Lower lobe of right lung (tissue), 2 donors: ENCODE data around the gene SPTB. TPM values are rescaled to one million over a fixed set of nuclear protein-coding genes. Genes with fewer than 3 reads are reported as not detected.

Experiments used
- ATAC-seq, 2 donors: fragments of 200-7000 bp; cut with Tn5 transposase; one replicate each; pipeline ENCODE4 v1.9.1; 2020 to 2022; ENCODE audit warnings: mild to moderate bottlenecking in 2 of 2, moderate library complexity in 2 of 2
- DNase-seq: peaks from one replicate; pipeline ENCODE4 v3.0.0-alpha.2; 2020
- H3K27ac ChIP-seq: fragments of 200-600 bp; one replicate; pipeline ENCODE4 v1.8.0; 2022
- H3K27me3 ChIP-seq: fragments of 200-600 bp; one replicate; pipeline ENCODE4 v1.8.0; 2022; ENCODE audit warnings: low read depth
- H3K36me3 ChIP-seq: fragments of 200-600 bp; one replicate; pipeline ENCODE4 v1.8.0; 2022; ENCODE audit warnings: mild to moderate bottlenecking
- H3K4me1 ChIP-seq: fragments of 200-600 bp; one replicate; pipeline ENCODE4 v1.8.0; 2022
- H3K4me3 ChIP-seq: fragments of 200-600 bp; one replicate; pipeline ENCODE4 v1.8.0; 2022; ENCODE audit warnings: mild to moderate bottlenecking
- H3K9me3 ChIP-seq: fragments of 200-600 bp; one replicate; pipeline ENCODE4 v1.8.0; 2022
- CTCF ChIP-seq: fragments of 200-600 bp; IDR thresholded peaks from one replicate; pipeline ENCODE4 v1.8.0; 2022; ENCODE audit warnings: antibody characterized with exemption, mild to moderate bottlenecking
- intact Hi-C: fragments of 100-400 bp; cut with DNase I; formaldehyde crosslinking; loops from one replicate; pipeline ENCODE4 v1.11.0; 2022
- total RNA-seq: library from RNA; stranded (reverse); fragmentation: NEBNext Ultra II Directional; extraction: Animal tissue kit (Norgen Biotek cat#: 25700); gene quantifications from one replicate; pipeline ENCODE4 v1.2.1, GENCODE V29; 2021
- donor health status: DM: no; HTN: yes; CAD: no; lungs with severe emphysema.

Gene SPTB
- total RNA-seq, 1 donor from 2014 or later = 2.5 TPM

- ATAC-seq (no peak), DNase-seq (no peak)
- no peaks in the 10 kb centered on the region for H3K36me3 ChIP-seq
- no peak overlapping the region for H3K4me3 ChIP-seq
- no peak for TF ChIP-seq CTCF
- H3K9me3 ChIP-seq = no peaks in the 10 kb centered on the region
- peaks cover 44% of the 10 kb centered on the region for H3K4me1 ChIP-seq
- H3K27ac ChIP-seq = no peak overlapping the region
- no peaks in the 10 kb centered on the region for H3K27me3 ChIP-seq
- intact Hi-C loops = no loop called here
Measured at GRCh38 chr14:64714432-64715025, 165.2 kb downstream of the SPTB start.

GRCh38 chr14:64713677-64714076 lies 166.0 kb downstream of the SPTB start:
- no peak for TF ChIP-seq CTCF
- DNase-seq (no peak), ATAC-seq (no peak)
- Histone ChIP-seq H3K9me3 (no peaks in the 10 kb centered on the region), H3K4me1 (peaks cover 44% of the 10 kb centered on the region), H3K27me3 (no peaks in the 10 kb centered on the region), H3K4me3 (no peak overlapping the region), H3K27ac (no peak overlapping the region), H3K36me3 (no peaks in the 10 kb centered on the region)
- intact Hi-C loops = no loop called here

GRCh38 chr14:64711039-64711438 lies 168.7 kb downstream of the SPTB start:
- Histone ChIP-seq H3K27ac (no peak overlapping the region), H3K36me3 (no peaks in the 10 kb centered on the region), H3K4me3 (no peak overlapping the region), H3K4me1 (peaks cover 47% of the 10 kb centered on the region), H3K27me3 (no peaks in the 10 kb centered on the region), H3K9me3 (no peaks in the 10 kb centered on the region)
- intact Hi-C loops = no loop called here
- DNase-seq (no peak), ATAC-seq (no peak)
- no peak for TF ChIP-seq CTCF

- no peak for TF ChIP-seq CTCF
- peaks cover 46% of the 10 kb centered on the region for H3K4me1 ChIP-seq
- H3K36me3 ChIP-seq = no peaks in the 10 kb centered on the region
- ATAC-seq (no peak), DNase-seq (no peak)
- peak overlapping the region; percentile 15 for H3K4me3 ChIP-seq
- H3K27me3 ChIP-seq = no peaks in the 10 kb centered on the region
- H3K27ac ChIP-seq = peak overlapping the region; percentile 65
- H3K9me3 ChIP-seq = no peaks in the 10 kb centered on the region
- intact Hi-C loops = no loop called here
Measured at GRCh38 chr14:64709126-64709525, 170.6 kb downstream of the SPTB start.

- peak overlapping the region; percentile 25 for H3K4me3 ChIP-seq
Measured at GRCh38 chr14:64708148-64709004, 171.3 kb downstream of the SPTB start.

More at GRCh38 chr14:64708148-64709004, 171.3 kb downstream of the SPTB start:
- Histone ChIP-seq H3K27ac (peak overlapping the region; percentile 65), H3K36me3 (no peaks in the 10 kb centered on the region), H3K4me1 (peaks cover 54% of the 10 kb centered on the region), H3K27me3 (peaks cover 6% of the 10 kb centered on the region), H3K9me3 (no peaks in the 10 kb centered on the region)
- ATAC-seq = peak; percentile 36 to 69
- peak; percentile 75 for DNase-seq
- no peak for TF ChIP-seq CTCF
- intact Hi-C loops = no loop called here
